ENCODE measurements around the gene GPATCH3. TPM values are rescaled to one million over a fixed set of nuclear protein-coding genes. Genes with fewer than 3 reads are reported as not detected.
A peak's percentile ranks its signal among the peaks of the same experiment; 100 is the strongest.

Gene GPATCH3
- total and polyA plus RNA-seq, 3 experiments from 2014 or later, result 15.2 to 21.3 (median 20.0) TPM

DNA sequence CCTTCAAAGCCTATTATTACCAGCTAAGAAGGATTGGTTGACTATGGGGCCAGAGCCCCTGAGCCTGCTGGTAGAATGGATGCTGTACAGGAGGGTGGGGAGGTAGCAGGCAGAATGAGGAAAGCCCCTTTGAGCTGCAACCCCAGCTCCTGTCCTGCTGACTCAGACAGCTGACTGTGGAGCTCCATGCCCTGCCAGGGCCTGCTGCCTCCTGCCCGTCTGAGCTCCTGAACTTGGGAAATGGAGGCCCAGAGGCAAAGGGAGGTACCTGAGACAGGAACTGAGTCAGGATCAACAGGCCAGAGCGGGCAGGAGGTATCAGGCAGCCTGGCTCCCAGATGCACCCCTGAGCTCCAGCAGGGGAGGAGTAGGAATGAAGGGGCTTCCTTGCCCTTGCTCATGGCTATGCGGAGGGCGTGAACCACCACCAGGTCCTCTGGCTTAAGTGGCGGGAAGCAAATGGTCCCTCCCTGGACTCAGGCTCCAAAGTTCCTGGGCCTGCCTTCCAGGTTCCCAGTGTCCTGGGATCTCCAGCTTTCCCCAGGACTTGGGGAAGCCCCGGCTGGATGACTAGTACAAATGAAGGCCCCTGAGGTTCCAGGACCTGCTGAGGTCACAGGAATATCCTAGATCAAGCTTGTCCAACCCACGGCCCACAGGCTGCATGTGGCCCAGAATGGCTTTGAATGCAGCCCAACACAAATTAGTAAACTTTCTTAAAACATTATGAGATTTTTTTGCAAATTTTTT, 41.2 kb downstream of the GPATCH3 start:
- Histone ChIP-seq H3K9me3 (ENCODE audit: low read length) (no peaks in the 10 kb centered on the region), H3K27ac (ENCODE audit: low read depth, low read length) (no peak overlapping the region), H3K4me1 (ENCODE audit: insufficient read depth, low read length) (peaks cover 8% of the 10 kb centered on the region), H3K36me3 (ENCODE audit: insufficient read depth, low read length) (peaks cover 7% of the 10 kb centered on the region), H3K27me3 (ENCODE audit: insufficient read depth, low read length, poor library complexity, severe bottlenecking) (no peaks in the 10 kb centered on the region), H3K4me3 (ENCODE audit: low read length) (no peak overlapping the region)
- POLR2A ChIA-PET, result interaction anchor here (0.6 to 1.8 kb wide), 2 partner anchors 7 to 44 kb away, joined by 5 to 6 read pairs; no protein-coding TSS in a partner anchor
- H3K9me3 Mint-ChIP-seq, result no peaks in the 10 kb centered on the region
- CTCF ChIA-PET, result interaction anchor here (0.9 to 3.3 kb wide), 8 partner anchors 9 to 257 kb away, joined by 3 to 15 read pairs (median 5); no protein-coding TSS in a partner anchor
- no peak overlapping the region for H3K27ac Mint-ChIP-seq
- no peak for DNase-seq
- H3K36me3 Mint-ChIP-seq, result peaks cover 0 to 39% (median 0%) of the 10 kb centered on the region in 3 donors
- no peaks in the 10 kb centered on the region for H3K27me3 Mint-ChIP-seq
- peaks cover 6 to 19% (median 17%) of the 10 kb centered on the region in 3 donors for H3K4me1 Mint-ChIP-seq
- H3K4me3 Mint-ChIP-seq, result no peak overlapping the region

DNA sequence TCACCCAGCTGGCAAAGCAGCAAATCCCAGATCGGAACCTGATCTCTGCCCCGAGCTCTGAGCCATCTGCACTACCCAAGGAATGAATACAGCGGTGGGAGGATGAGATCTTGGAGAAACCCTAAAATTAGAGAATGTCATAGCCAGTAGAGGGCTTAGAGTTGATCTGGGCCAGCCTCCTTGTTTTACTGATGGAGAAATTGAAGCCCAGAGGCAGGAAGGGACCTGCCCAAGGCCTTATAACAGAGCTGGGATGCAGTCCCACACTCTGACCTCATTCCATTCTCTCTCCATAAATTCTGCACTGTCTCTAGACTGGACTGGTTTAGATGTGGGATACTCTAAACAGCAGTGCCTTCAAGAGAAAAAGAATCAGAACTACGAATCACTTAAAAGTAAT, 42.1 kb downstream of the GPATCH3 start:
- Mint-ChIP-seq H3K27me3 (no peaks in the 10 kb centered on the region), H3K9me3 (no peaks in the 10 kb centered on the region), H3K4me1 (peaks cover 4 to 12% (median 9%) of the 10 kb centered on the region in 3 donors), H3K27ac (no peak overlapping the region), H3K4me3 (no peak overlapping the region), H3K36me3 (peaks cover 0 to 47% (median under 1%) of the 10 kb centered on the region in 3 donors)
- Histone ChIP-seq H3K4me1 (ENCODE audit: insufficient read depth, low read length) (peaks cover 1% of the 10 kb centered on the region), H3K27me3 (ENCODE audit: insufficient read depth, low read length, poor library complexity, severe bottlenecking) (no peaks in the 10 kb centered on the region), H3K4me3 (ENCODE audit: low read length) (no peak overlapping the region), H3K27ac (ENCODE audit: low read depth, low read length) (no peak overlapping the region), H3K36me3 (ENCODE audit: insufficient read depth, low read length) (peaks cover 16% of the 10 kb centered on the region), H3K9me3 (ENCODE audit: low read length) (no peaks in the 10 kb centered on the region)
- no peak for DNase-seq
- ChIA-PET CTCF (interaction anchor here (0.8 to 3.3 kb wide), 6 partner anchors 8 to 256 kb away, joined by 3 to 15 read pairs (median 5); no protein-coding TSS in a partner anchor), POLR2A (interaction anchor here (1.8 kb wide), 1 partner anchor 8 kb away, joined by 5 read pairs; no protein-coding TSS in a partner anchor)

- Mint-ChIP-seq H3K9me3 (no peaks in the 10 kb centered on the region), H3K36me3 (peaks cover 0 to 53% (median 3%) of the 10 kb centered on the region in 3 donors), H3K4me1 (peaks cover 3 to 9% (median 6%) of the 10 kb centered on the region in 3 donors), H3K4me3 (no peak overlapping the region), H3K27ac (peak overlapping the region in 1 of 8 donors; percentile 41), H3K27me3 (peaks cover 0 to 3% of the 10 kb centered on the region in 2 donors)
- ChIA-PET POLR2A (interaction anchor here (1.8 kb wide), 1 partner anchor 9 kb away, joined by 5 read pairs; no protein-coding TSS in a partner anchor), CTCF (interaction anchor here (0.8 to 3.3 kb wide), 6 partner anchors 8 to 37 kb away, joined by 3 to 15 read pairs (median 4); no protein-coding TSS in a partner anchor)
- no peak for DNase-seq
- Histone ChIP-seq H3K4me3 (ENCODE audit: low read length) (no peak overlapping the region), H3K9me3 (ENCODE audit: low read length) (no peaks in the 10 kb centered on the region), H3K4me1 (ENCODE audit: insufficient read depth, low read length) (no peaks in the 10 kb centered on the region), H3K36me3 (ENCODE audit: insufficient read depth, low read length) (peaks cover 21% of the 10 kb centered on the region), H3K27me3 (ENCODE audit: insufficient read depth, low read length, poor library complexity, severe bottlenecking) (no peaks in the 10 kb centered on the region), H3K27ac (ENCODE audit: low read depth, low read length) (no peak overlapping the region)
Measured at GRCh38 chr1:26857473-26858060, 42.7 kb downstream of the GPATCH3 start.

- CTCF ChIA-PET, result interaction anchor here (1.4 to 3.6 kb wide), 6 partner anchors 8 to 30 kb away, joined by 3 to 15 read pairs (median 7); no protein-coding TSS in a partner anchor
- POLR2A ChIA-PET, result interaction anchor here (1.8 kb wide), 1 partner anchor 9 kb away, joined by 5 read pairs; no protein-coding TSS in a partner anchor
- no peaks in the 10 kb centered on the region for H3K4me1 ChIP-seq (ENCODE audit: insufficient read depth, low read length)
- Mint-ChIP-seq H3K36me3 (peaks cover 1 to 60% (median 10%) of the 10 kb centered on the region in 3 donors), H3K4me1 (peaks cover 0 to 4% (median 1%) of the 10 kb centered on the region in 3 donors), H3K27me3 (peaks cover 0 to 3% of the 10 kb centered on the region in 2 donors), H3K27ac (peak overlapping the region in 3 of 8 donors; percentile 41 to 70 (median 43)), H3K4me3 (no peak overlapping the region), H3K9me3 (no peaks in the 10 kb centered on the region)
- no peak overlapping the region for H3K4me3 ChIP-seq (ENCODE audit: low read length)
- DNase-seq, result no peak
- peaks cover 26% of the 10 kb centered on the region for H3K36me3 ChIP-seq (ENCODE audit: insufficient read depth, low read length)
- no peaks in the 10 kb centered on the region for H3K9me3 ChIP-seq (ENCODE audit: low read length)
- no peaks in the 10 kb centered on the region for H3K27me3 ChIP-seq (ENCODE audit: insufficient read depth, low read length, poor library complexity, severe bottlenecking)
- no peak overlapping the region for H3K27ac ChIP-seq (ENCODE audit: low read depth, low read length)
Measured at GRCh38 chr1:26856604-26857469, 43.4 kb downstream of the GPATCH3 start.

DNA sequence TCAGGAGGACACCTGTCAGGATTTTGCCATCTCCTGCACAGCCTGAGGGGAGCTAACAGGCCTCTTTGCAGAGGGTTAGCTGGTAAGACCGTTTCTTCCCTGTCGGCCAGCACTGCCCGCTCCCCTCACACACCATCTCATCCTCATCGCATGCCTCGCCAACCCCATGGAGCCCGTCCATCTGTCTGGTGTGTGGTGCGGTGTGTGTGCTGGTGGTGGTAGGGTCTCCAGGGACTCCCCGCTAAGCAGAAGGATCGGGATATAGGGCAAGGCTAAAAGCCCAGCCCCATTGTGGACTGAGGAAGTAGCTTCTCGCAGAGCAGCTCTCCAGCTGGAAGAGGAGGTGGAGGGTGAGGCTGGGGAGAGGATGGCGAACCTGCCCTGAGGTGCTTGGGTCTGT, 44.1 kb downstream of the GPATCH3 start:
- Mint-ChIP-seq H3K27ac (peak overlapping the region in 4 of 8 donors; percentile 23 to 63 (median 41)), H3K27me3 (peaks cover 0 to 3% of the 10 kb centered on the region in 2 donors), H3K36me3 (peaks cover 4 to 67% (median 15%) of the 10 kb centered on the region in 3 donors), H3K4me3 (no peak overlapping the region), H3K9me3 (no peaks in the 10 kb centered on the region), H3K4me1 (peaks cover 0 to 4% (median 3%) of the 10 kb centered on the region in 3 donors)
- no peak overlapping the region for H3K27ac ChIP-seq (ENCODE audit: low read depth, low read length)
- no peaks in the 10 kb centered on the region for H3K4me1 ChIP-seq (ENCODE audit: insufficient read depth, low read length)
- DNase-seq, result no peak
- ChIA-PET CTCF (interaction anchor here (0.9 to 3.6 kb wide), 5 partner anchors 9 to 23 kb away, joined by 3 to 15 read pairs (median 5); no protein-coding TSS in a partner anchor), POLR2A (no interaction called here)
- H3K27me3 ChIP-seq (ENCODE audit: insufficient read depth, low read length, poor library complexity, severe bottlenecking), result no peaks in the 10 kb centered on the region
- H3K4me3 ChIP-seq (ENCODE audit: low read length), result no peak overlapping the region
- H3K9me3 ChIP-seq (ENCODE audit: low read length), result no peaks in the 10 kb centered on the region
- peaks cover 32% of the 10 kb centered on the region for H3K36me3 ChIP-seq (ENCODE audit: insufficient read depth, low read length)

DNA sequence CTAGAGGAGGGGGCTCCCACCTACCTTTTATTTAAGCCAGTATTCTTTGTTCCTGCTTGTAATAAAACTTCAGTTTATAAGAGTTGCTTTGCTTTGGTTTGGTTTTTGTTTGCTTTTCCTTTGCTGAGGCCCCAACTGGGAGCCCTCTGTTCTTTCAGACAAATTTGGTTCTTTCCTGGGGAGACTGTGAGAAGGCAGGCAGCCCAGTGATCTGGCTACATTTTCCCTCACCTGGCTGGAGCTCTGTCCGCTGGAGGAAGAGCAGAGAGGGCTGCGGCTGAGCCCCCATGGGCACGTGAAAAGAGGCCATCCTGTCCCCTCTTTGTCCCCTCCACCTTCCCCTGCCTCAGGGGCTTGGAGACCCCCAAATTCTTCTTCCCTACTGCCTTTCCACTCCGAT, 44.6 kb downstream of the GPATCH3 start:
- no peak overlapping the region for H3K27ac ChIP-seq (ENCODE audit: low read depth, low read length)
- H3K27me3 ChIP-seq (ENCODE audit: insufficient read depth, low read length, poor library complexity, severe bottlenecking), result no peaks in the 10 kb centered on the region
- DNase-seq, result no peak
- peaks cover 4 to 72% (median 17%) of the 10 kb centered on the region in 3 donors for H3K36me3 Mint-ChIP-seq
- CTCF ChIA-PET, result interaction anchor here (0.9 to 3.6 kb wide), 6 partner anchors 9 to 253 kb away, joined by 3 to 15 read pairs (median 4); no protein-coding TSS in a partner anchor
- H3K9me3 ChIP-seq (ENCODE audit: low read length), result no peaks in the 10 kb centered on the region
- peak overlapping the region in 2 of 8 donors; percentile 56 to 87 for H3K27ac Mint-ChIP-seq
- no peak overlapping the region for H3K4me3 ChIP-seq (ENCODE audit: low read length)
- H3K4me1 Mint-ChIP-seq, result peaks cover 0 to 4% (median 3%) of the 10 kb centered on the region in 3 donors
- H3K27me3 Mint-ChIP-seq, result peaks cover 0 to 3% of the 10 kb centered on the region in 2 donors
- H3K9me3 Mint-ChIP-seq, result no peaks in the 10 kb centered on the region
- H3K4me1 ChIP-seq (ENCODE audit: insufficient read depth, low read length), result no peaks in the 10 kb centered on the region
- POLR2A ChIA-PET, result interaction anchor here (1.0 kb wide), 1 partner anchor 10 kb away, joined by 3 read pairs; no protein-coding TSS in a partner anchor
- peaks cover 38% of the 10 kb centered on the region for H3K36me3 ChIP-seq (ENCODE audit: insufficient read depth, low read length)
- no peak overlapping the region for H3K4me3 Mint-ChIP-seq

- no peaks in the 10 kb centered on the region for H3K4me1 ChIP-seq (ENCODE audit: insufficient read depth, low read length)
- ChIA-PET POLR2A (interaction anchor here (1.0 kb wide), 1 partner anchor 11 kb away, joined by 3 read pairs; no protein-coding TSS in a partner anchor), CTCF (interaction anchor here (1.0 to 3.6 kb wide), 5 partner anchors 10 to 253 kb away, joined by 3 to 15 read pairs (median 5); no protein-coding TSS in a partner anchor)
- Mint-ChIP-seq H3K9me3 (no peaks in the 10 kb centered on the region), H3K27me3 (peaks cover 0 to 3% of the 10 kb centered on the region in 2 donors), H3K4me3 (no peak overlapping the region), H3K4me1 (peaks cover 0 to 4% (median 3%) of the 10 kb centered on the region in 3 donors), H3K36me3 (peaks cover 4 to 80% (median 22%) of the 10 kb centered on the region in 3 donors), H3K27ac (peak overlapping the region in 1 of 8 donors; percentile 32)
- no peaks in the 10 kb centered on the region for H3K9me3 ChIP-seq (ENCODE audit: low read length)
- no peaks in the 10 kb centered on the region for H3K27me3 ChIP-seq (ENCODE audit: insufficient read depth, low read length, poor library complexity, severe bottlenecking)
- no peak for DNase-seq
- H3K27ac ChIP-seq (ENCODE audit: low read depth, low read length), result no peak overlapping the region
- peaks cover 45% of the 10 kb centered on the region for H3K36me3 ChIP-seq (ENCODE audit: insufficient read depth, low read length)
- no peak overlapping the region for H3K4me3 ChIP-seq (ENCODE audit: low read length)
Measured at GRCh38 chr1:26854906-26855305, 45.4 kb downstream of the GPATCH3 start.
